Stimulated activated CD8-positive, alpha-beta memory T cell treated with anti-CD3 and anti-CD28 coated beads, Interleukin-12 subunit alpha, Interleukin-12 subunit beta, amount 100 ng/mL, for 24 hours (primary cell): ENCODE data around the gene APOC1.

Experiments
- DNase-seq: peaks from one replicate; pipeline ENCODE4 v3.0.0-alpha.2; 2020; ENCODE audit errors: extremely low read depth

Gene APOC1

DNA sequence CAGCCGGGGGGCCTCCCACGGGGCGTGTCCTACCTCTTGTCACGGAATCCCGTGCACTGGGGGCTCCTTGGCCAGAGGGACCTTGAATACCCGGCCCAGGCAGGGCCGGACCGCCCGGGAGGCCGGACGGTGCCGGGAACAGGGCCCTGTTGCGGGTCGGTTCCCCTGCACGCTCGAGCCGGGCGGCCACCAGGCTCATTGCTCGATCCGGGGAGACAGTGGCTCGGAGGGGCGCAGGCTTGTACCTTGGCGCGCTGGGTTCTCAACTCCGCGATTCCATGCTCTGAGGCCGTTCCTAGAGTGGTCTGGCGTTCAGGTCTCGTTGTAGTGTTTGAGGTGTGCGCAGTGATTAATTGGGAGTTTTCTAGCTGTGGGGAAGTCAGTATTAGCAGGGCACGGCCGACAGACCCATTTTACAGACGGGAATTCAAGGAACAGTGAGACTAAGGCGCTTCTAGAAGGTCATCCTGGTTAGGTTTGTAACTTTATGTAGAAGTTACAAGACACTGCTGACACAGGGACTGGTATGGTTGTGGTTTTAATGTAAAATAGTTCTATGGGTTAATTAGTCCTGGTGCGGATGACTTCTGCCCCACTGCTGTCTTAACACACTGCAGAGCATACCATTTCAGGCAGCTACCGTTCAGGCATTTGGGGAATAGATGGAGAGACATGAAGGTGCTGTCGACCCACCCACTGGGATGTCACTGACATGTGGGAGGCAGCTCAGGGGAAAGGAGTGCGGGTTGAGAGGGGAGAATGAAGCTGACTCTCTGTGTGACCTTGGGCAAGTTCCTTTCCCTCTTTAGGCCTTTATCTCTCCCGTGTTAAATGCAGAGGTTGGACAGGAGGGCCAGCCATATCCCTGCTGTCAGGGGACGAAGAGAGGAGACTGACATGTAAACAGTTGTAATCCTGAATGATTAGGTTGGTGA, 41.4 kb downstream of the APOC1 start:
- DNase-seq = no peak

DNA sequence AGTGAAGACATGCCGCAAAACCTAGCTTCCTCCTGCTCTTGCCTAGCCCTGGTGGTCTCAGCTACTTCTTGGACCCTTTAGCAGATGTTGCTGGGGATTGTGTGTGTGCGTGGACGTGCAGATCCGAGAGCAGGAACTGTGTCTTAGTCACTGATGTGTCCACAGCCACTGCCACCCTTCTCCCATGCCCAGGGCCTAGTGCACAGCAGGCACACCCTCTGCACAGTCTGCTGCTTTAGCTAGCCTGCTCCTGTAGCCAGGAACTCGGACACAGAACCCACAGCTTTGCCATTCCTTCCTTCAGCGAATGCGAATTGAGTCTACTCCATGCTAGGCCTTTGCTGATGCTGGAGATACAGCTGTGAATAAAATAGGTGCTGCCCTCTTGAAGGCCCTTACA, 43.1 kb downstream of the APOC1 start:
- no peak for DNase-seq

DNA sequence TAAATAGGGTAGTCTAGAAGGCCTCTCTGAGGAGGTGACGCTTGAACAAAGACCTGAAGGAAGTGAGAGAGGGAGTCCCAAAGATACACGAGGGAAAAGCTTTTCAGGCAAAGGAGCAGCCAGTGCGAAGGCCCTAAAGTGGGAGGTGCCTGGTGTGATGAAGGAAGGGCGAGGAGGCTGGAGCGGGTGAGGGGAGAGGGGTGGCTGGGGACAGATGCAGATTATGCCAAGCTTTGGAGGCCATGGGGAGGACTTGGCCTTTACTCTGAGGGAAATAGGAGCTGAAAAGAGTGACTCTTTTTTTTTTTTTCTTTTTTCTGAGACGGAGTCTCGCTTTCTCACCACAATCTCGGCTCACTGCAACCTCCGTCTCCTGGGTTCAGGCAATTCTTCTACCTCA, 43.7 kb downstream of the APOC1 start:
- no peak for DNase-seq

- DNase-seq = no peak
Measured at GRCh38 chr19:44959691-44960090, 45.3 kb downstream of the APOC1 start.

- no peak for DNase-seq
Measured at GRCh38 chr19:44960906-44961728, 46.7 kb downstream of the APOC1 start.

GRCh38 chr19:44961821-44962220, 47.4 kb downstream of the APOC1 start:
- DNase-seq = no peak

GRCh38 chr19:44968118-44968517, 53.7 kb downstream of the APOC1 start:
- DNase-seq = no peak

- no peak for DNase-seq
Measured at GRCh38 chr19:44968670-44969069, 54.3 kb downstream of the APOC1 start.
